Coronary artery (tissue), 2 donors: ENCODE measurements around the gene METTL6.

Experiments
- DNase-seq: peaks from one replicate; pipeline ENCODE4 v3.0.0-alpha.2; 2017; ENCODE audit warnings: low spot score
- H3K27ac ChIP-seq, 2 donors: fragments of 200-600 bp; sonication (generic); one replicate each; pipeline ENCODE4 v1.5.1; 2016 to 2019
- H3K4me3 ChIP-seq: fragments of 200-600 bp; sonication (generic); 2 replicates; pipeline ENCODE4 v1.5.1; 2016; ENCODE audit warnings: mild to moderate bottlenecking, moderate library complexity
- TF ChIP-seq, protein P1 (sequence below): fragments of 200-600 bp; sonication (generic); IDR thresholded peaks from one replicate; pipeline ENCODE4 v1.5.1; 2019; ENCODE audit warnings: antibody characterized with exemption

The METTL6 gene

GRCh38 chr3:15455756-15456155 is 28.4 kb upstream of the METTL6 start:
- TF ChIP-seq, protein P1, sequence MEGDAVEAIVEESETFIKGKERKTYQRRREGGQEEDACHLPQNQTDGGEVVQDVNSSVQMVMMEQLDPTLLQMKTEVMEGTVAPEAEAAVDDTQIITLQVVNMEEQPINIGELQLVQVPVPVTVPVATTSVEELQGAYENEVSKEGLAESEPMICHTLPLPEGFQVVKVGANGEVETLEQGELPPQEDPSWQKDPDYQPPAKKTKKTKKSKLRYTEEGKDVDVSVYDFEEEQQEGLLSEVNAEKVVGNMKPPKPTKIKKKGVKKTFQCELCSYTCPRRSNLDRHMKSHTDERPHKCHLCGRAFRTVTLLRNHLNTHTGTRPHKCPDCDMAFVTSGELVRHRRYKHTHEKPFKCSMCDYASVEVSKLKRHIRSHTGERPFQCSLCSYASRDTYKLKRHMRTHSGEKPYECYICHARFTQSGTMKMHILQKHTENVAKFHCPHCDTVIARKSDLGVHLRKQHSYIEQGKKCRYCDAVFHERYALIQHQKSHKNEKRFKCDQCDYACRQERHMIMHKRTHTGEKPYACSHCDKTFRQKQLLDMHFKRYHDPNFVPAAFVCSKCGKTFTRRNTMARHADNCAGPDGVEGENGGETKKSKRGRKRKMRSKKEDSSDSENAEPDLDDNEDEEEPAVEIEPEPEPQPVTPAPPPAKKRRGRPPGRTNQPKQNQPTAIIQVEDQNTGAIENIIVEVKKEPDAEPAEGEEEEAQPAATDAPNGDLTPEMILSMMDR = no peak
- Histone ChIP-seq H3K4me3 (no peak overlapping the region), H3K27ac (no peak overlapping the region)
- DNase-seq = no peak

- DNase-seq = no peak
- Histone ChIP-seq H3K27ac (no peak overlapping the region), H3K4me3 (no peak overlapping the region)
- TF ChIP-seq, protein P1 = no peak
Measured at GRCh38 chr3:15454965-15455364, 27.6 kb upstream of the METTL6 start.

DNA sequence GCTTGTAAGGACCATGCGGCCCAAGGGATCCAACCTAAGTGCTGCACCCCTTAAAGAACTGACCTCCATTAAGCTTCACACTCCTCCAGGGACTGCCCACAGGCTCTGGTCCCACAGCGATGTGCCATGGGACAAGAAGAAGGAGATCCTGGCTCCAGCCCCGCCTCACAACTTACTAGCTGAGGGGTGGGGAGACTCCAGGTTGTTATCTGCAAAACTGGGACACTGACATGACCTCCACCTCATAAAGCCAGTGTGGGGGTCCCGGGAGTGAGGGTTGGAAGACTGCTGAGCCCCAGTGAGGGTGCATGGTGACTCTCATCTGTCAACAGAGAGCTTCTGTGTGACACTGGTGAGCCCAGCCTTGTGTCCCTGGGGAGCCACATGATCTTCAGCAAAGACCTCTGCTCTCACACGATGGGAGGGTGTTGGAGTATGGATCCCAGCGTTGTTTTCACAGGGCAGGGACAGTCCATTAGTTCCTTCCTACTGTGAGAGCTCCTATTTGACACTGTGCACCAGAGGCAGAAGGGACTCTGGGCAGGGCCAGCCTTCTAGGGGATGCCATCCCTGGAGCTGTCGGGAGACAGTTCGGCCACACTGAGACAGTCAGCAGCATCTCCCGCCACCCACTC is 26.8 kb upstream of the METTL6 start:
- TF ChIP-seq, protein P1 = no peak
- DNase-seq = no peak
- H3K4me3 ChIP-seq = no peak overlapping the region
- H3K27ac ChIP-seq = no peak overlapping the region

DNA sequence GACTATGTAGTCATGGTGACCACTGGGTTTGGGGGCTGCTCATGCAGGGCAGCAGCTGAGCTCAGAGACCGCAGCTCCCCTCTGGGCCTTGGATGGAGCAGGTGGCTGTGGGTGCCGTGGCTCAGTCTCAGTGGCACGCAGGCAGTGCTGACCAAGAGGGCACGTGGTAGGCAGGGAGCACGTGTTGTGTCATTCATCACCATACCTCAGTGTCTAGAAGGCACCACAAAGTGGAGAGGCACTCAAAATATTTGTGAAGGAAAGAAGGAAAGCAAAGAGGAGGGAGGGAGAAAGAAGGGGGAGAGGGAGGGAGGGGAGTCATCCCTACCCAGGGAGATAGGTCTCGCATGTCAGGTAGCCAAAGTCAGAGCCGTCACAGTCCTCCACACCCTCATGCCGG is 26.2 kb upstream of the METTL6 start:
- DNase-seq = no peak
- TF ChIP-seq, protein P1 = no peak
- Histone ChIP-seq H3K4me3 (no peak overlapping the region), H3K27ac (no peak overlapping the region)

GRCh38 chr3:15452961-15453360 is 25.6 kb upstream of the METTL6 start:
- Histone ChIP-seq H3K27ac (no peak overlapping the region), H3K4me3 (no peak overlapping the region)
- DNase-seq = no peak
- TF ChIP-seq, protein P1 = no peak

- DNase-seq = no peak
- Histone ChIP-seq H3K4me3 (no peak overlapping the region), H3K27ac (no peak overlapping the region)
- TF ChIP-seq, protein P1 = no peak
Measured at GRCh38 chr3:15452156-15452555, 24.8 kb upstream of the METTL6 start.

- no peak for DNase-seq
- TF ChIP-seq, protein P1 = no peak
- H3K4me3 ChIP-seq = no peak overlapping the region
- no peak overlapping the region for H3K27ac ChIP-seq
Measured at GRCh38 chr3:15451216-15452113, 24.1 kb upstream of the METTL6 start.
